GM23338 (cell line): Measurements from ENCODE around the gene TBC1D14. TPM values are rescaled to one million over a fixed set of nuclear protein-coding genes. Genes with fewer than 3 reads are reported as not detected.
A peak's percentile ranks its signal among the peaks of the same experiment; 100 is the strongest.

ENCODE experiments used
- ATAC-seq: fragments of 200-7000 bp; cut with Tn5 transposase; 3 replicates; pipeline ENCODE4 v1.9.1; 2020
- DNase-seq: peaks from one replicate; pipeline ENCODE4 v3.0.0-alpha.2; 2015; ENCODE audit warnings: low spot score
- H2AFZ ChIP-seq: fragments of 200-600 bp; sonication (generic); 2 replicates; pipeline ENCODE4 v1.8.0; 2016; ENCODE audit warnings: antibody characterized with exemption, mild to moderate bottlenecking, moderate library complexity
- H3F3A ChIP-seq: fragments of 200-600 bp; sonication (generic); replicated peaks from 2 replicates; pipeline ENCODE4 v1.8.0; 2017; ENCODE audit warnings: antibody characterized with exemption, mixed run types, low read depth
- H3K27ac ChIP-seq: fragments of 200-600 bp; sonication (generic); 2 replicates; pipeline ENCODE4 v1.6.1; 2016; ENCODE audit warnings: low read depth
- H3K27me3 ChIP-seq: fragments of 200-600 bp; sonication (generic); 2 replicates; pipeline ENCODE4 v1.8.0; 2016; ENCODE audit warnings: mild to moderate bottlenecking, mixed run types, moderate library complexity; ENCODE audit not compliant: insufficient read depth
- H3K36me3 ChIP-seq: fragments of 200-600 bp; sonication (generic); 2 replicates; pipeline ENCODE4 v1.8.0; 2016; ENCODE audit warnings: mild to moderate bottlenecking; ENCODE audit not compliant: insufficient read depth
- H3K4me1 ChIP-seq: fragments of 200-600 bp; sonication (generic); 2 replicates; pipeline ENCODE4 v1.8.0; 2016; ENCODE audit warnings: mild to moderate bottlenecking, moderate library complexity; ENCODE audit not compliant: insufficient read depth
- H3K4me2 ChIP-seq: fragments of 200-600 bp; sonication (generic); 2 replicates; pipeline ENCODE4 v1.7.1; 2017; ENCODE audit warnings: mixed run types
- H3K4me3 ChIP-seq: fragments of 200-600 bp; sonication (generic); 2 replicates; pipeline ENCODE4 v1.6.1; 2016; ENCODE audit warnings: mixed run types
- H3K79me2 ChIP-seq: fragments of 200-600 bp; sonication (generic); replicated peaks from 2 replicates; pipeline ENCODE4 v1.8.0; 2017; ENCODE audit warnings: mild to moderate bottlenecking; ENCODE audit not compliant: insufficient read depth
- H3K9me2 ChIP-seq: fragments of 200-600 bp; sonication (generic); 2 replicates; pipeline ENCODE4 v1.8.0; 2017; ENCODE audit not compliant: insufficient read depth
- H4K20me1 ChIP-seq: fragments of 200-600 bp; sonication (generic); replicated peaks from 2 replicates; pipeline ENCODE4 v1.8.0; 2017; ENCODE audit warnings: mild to moderate bottlenecking; ENCODE audit not compliant: insufficient read depth
- H3K27ac Mint-ChIP-seq: 2 replicates; pipeline ENCODE4 v1.8.0; 2020; ENCODE audit warnings: inconsistent platforms, mild to moderate bottlenecking, moderate library complexity, mixed read lengths
- H3K27me3 Mint-ChIP-seq: 3 replicates; pipeline ENCODE4 v1.8.0; 2022; ENCODE audit warnings: low read depth, mild to moderate bottlenecking, moderate library complexity, mixed read lengths, inconsistent platforms; ENCODE audit not compliant: insufficient read depth, poor library complexity
- H3K36me3 Mint-ChIP-seq: 3 replicates; pipeline ENCODE4 v1.8.0; 2021; ENCODE audit warnings: low read depth, mild to moderate bottlenecking, inconsistent platforms, moderate library complexity, mixed read lengths
- H3K4me1 Mint-ChIP-seq: 3 replicates; pipeline ENCODE4 v1.8.0; 2020; ENCODE audit warnings: mild to moderate bottlenecking, inconsistent platforms, mixed read lengths
- H3K4me3 Mint-ChIP-seq: 3 replicates; pipeline ENCODE4 v1.8.0; 2021; ENCODE audit warnings: moderate library complexity, mild to moderate bottlenecking, inconsistent platforms, mixed read lengths
- H3K9me3 Mint-ChIP-seq: 3 replicates; pipeline ENCODE4 v1.8.0; 2020; ENCODE audit warnings: moderate library complexity, mild to moderate bottlenecking, inconsistent platforms, mixed read lengths
- CREB1 ChIP-seq: fragments of 250-450 bp; sonication (Bioruptor Pico); IDR thresholded peaks from 2 replicates; pipeline ENCODE4 v1.5.0; 2020; ENCODE audit warnings: low read depth, mild to moderate bottlenecking, moderate library complexity
- EZH2phosphoT487 ChIP-seq: fragments of 200-600 bp; sonication (generic); IDR thresholded peaks from one replicate; pipeline ENCODE4 v1.8.1; 2018; ENCODE audit warnings: antibody characterized with exemption; ENCODE audit not compliant: unreplicated experiment
- STAT1 ChIP-seq: IDR thresholded peaks from one replicate; pipeline ENCODE4 v1.6.1; 2016; ENCODE audit warnings: antibody characterized with exemption; ENCODE audit not compliant: unreplicated experiment
- ZNF114 ChIP-seq: fragments of 250-450 bp; sonication (Bioruptor Pico); IDR thresholded peaks from 2 replicates; pipeline ENCODE4 v1.5.0; 2020; ENCODE audit warnings: mild to moderate bottlenecking, moderate library complexity
- ZNF331 ChIP-seq: fragments of 250-450 bp; sonication (Bioruptor Pico); IDR thresholded peaks from 2 replicates; pipeline ENCODE4 v1.5.0; 2020; ENCODE audit warnings: low read depth, mild to moderate bottlenecking, moderate library complexity
- polyA plus RNA-seq: library from polyadenylated mRNA; unstranded; fragments of >200 nt; fragmentation: Nextera tagmentation; extraction: Ambion mirVana; gene quantifications from 2 replicates; pipeline ENCODE4 v1.2.1, GENCODE V29; 2016
- total RNA-seq: library from RNA; depleted of rRNA; stranded (reverse); fragments of >200 nt; shearing (Covaris generic); gene quantifications from 2 replicates; pipeline ENCODE4 v1.2.3, GENCODE V29; 2014
- TF ChIP-seq, protein P1 (sequence below): fragments of 250-450 bp; sonication (Bioruptor Pico); IDR thresholded peaks from 2 replicates; pipeline ENCODE4 v1.5.0; 2020; ENCODE audit warnings: mild to moderate bottlenecking, moderate library complexity

Gene TBC1D14
- total and polyA plus RNA-seq, 2 experiments from 2014 or later, result 18.2 to 59.7 TPM

DNA sequence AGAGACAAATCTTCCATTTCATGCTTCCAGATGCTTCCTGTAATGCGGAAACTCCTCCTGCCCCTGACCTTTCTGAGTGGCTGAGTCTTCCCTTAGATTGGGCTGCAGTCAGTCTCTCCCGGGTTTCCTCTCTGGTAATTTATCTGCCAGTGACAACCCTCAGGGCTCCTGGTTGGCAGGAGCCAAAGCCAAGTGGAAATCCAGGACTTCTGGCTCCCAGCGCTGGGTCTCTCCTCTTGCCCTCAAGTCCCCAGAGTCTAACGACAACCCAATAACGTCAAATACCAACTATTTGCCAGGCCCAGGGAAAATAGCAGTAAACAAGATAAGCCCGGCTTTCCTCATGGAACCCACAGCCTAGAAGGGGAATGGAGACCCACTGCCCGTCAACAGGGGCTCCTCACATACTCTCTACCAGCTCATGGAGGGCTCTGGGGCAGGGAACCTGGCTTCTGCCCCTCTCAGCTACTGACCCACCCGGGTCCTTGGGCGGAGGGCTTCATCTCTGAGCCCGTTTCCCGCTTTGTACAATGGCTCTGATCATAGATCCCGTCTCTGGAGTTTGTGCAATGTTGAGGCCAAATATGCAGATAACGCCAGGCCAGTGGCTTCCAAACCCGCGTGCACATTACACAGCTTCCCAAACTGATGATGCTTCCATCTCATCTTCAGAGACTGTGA lies 1.1 kb upstream of the TBC1D14 start:
- H3K27me3 Mint-ChIP-seq, result peaks cover 33% of the 10 kb centered on the region

More for the DNA sequence above, 1.1 kb upstream of the TBC1D14 start:
- H3K27me3 ChIP-seq, result peaks cover 12% of the 10 kb centered on the region
- DNase-seq, result no peak
- Mint-ChIP-seq H3K27ac (peak overlapping the region; percentile 72; the same call in 1 of the 2 replicates), H3K4me3 (peak overlapping the region; percentile 87), H3K36me3 (no peaks in the 10 kb centered on the region), H3K9me3 (no peaks in the 10 kb centered on the region; the same call in 2 of the 3 replicates), H3K4me1 (peaks cover 29% of the 10 kb centered on the region)
- peak overlapping the region; percentile 89 for H3K4me3 ChIP-seq
- no peaks in the 10 kb centered on the region for H3K36me3 ChIP-seq
- peak overlapping the region; percentile 91 for H2AFZ ChIP-seq
- H4K20me1 ChIP-seq, result peaks cover 9% of the 10 kb centered on the region
- H3K27ac ChIP-seq, result peak overlapping the region; percentile 93; the same call in 1 of the 2 replicates
- ATAC-seq, result no peak
- H3K4me2 ChIP-seq, result peak overlapping the region; percentile 96
- H3F3A ChIP-seq, result peaks cover 8% of the 10 kb centered on the region; the same call in 1 of the 2 replicates
- H3K4me1 ChIP-seq, result peaks cover 11% of the 10 kb centered on the region
- TF ChIP-seq, protein P1, sequence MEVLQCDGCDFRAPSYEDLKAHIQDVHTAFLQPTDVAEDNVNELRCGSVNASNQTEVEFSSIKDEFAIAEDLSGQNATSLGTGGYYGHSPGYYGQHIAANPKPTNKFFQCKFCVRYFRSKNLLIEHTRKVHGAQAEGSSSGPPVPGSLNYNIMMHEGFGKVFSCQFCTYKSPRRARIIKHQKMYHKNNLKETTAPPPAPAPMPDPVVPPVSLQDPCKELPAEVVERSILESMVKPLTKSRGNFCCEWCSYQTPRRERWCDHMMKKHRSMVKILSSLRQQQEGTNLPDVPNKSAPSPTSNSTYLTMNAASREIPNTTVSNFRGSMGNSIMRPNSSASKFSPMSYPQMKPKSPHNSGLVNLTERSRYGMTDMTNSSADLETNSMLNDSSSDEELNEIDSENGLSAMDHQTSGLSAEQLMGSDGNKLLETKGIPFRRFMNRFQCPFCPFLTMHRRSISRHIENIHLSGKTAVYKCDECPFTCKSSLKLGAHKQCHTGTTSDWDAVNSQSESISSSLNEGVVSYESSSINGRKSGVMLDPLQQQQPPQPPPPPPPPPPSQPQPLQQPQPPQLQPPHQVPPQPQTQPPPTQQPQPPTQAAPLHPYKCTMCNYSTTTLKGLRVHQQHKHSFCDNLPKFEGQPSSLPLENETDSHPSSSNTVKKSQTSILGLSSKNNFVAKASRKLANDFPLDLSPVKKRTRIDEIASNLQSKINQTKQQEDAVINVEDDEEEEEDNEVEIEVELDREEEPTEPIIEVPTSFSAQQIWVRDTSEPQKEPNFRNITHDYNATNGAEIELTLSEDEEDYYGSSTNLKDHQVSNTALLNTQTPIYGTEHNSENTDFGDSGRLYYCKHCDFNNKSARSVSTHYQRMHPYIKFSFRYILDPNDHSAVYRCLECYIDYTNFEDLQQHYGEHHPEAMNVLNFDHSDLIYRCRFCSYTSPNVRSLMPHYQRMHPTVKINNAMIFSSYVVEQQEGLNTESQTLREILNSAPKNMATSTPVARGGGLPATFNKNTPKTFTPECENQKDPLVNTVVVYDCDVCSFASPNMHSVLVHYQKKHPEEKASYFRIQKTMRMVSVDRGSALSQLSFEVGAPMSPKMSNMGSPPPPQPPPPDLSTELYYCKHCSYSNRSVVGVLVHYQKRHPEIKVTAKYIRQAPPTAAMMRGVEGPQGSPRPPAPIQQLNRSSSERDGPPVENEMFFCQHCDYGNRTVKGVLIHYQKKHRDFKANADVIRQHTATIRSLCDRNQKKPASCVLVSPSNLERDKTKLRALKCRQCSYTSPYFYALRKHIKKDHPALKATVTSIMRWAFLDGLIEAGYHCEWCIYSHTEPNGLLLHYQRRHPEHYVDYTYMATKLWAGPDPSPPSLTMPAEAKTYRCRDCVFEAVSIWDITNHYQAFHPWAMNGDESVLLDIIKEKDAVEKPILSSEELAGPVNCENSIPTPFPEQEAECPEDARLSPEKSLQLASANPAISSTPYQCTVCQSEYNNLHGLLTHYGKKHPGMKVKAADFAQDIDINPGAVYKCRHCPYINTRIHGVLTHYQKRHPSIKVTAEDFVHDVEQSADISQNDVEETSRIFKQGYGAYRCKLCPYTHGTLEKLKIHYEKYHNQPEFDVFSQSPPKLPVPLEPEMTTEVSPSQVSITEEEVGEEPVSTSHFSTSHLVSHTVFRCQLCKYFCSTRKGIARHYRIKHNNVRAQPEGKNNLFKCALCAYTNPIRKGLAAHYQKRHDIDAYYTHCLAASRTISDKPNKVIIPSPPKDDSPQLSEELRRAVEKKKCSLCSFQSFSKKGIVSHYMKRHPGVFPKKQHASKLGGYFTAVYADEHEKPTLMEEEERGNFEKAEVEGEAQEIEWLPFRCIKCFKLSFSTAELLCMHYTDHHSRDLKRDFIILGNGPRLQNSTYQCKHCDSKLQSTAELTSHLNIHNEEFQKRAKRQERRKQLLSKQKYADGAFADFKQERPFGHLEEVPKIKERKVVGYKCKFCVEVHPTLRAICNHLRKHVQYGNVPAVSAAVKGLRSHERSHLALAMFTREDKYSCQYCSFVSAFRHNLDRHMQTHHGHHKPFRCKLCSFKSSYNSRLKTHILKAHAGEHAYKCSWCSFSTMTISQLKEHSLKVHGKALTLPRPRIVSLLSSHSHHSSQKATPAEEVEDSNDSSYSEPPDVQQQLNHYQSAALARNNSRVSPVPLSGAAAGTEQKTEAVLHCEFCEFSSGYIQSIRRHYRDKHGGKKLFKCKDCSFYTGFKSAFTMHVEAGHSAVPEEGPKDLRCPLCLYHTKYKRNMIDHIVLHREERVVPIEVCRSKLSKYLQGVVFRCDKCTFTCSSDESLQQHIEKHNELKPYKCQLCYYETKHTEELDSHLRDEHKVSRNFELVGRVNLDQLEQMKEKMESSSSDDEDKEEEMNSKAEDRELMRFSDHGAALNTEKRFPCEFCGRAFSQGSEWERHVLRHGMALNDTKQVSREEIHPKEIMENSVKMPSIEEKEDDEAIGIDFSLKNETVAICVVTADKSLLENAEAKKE (CRISPR knock-in tag), result no peak
- TF ChIP-seq STAT1, result no peak
- TF ChIP-seq ZNF114 (CRISPR knock-in tag), result no peak
- no peak for TF ChIP-seq ZNF331
- TF ChIP-seq CREB1 (CRISPR knock-in tag), result no peak
- no peak for TF ChIP-seq EZH2phosphoT487
- peaks cover 28% of the 10 kb centered on the region for H3K79me2 ChIP-seq
- no peaks in the 10 kb centered on the region for H3K9me2 ChIP-seq
